ENCODE data around the gene RSPRY1.

Gene RSPRY1

DNA sequence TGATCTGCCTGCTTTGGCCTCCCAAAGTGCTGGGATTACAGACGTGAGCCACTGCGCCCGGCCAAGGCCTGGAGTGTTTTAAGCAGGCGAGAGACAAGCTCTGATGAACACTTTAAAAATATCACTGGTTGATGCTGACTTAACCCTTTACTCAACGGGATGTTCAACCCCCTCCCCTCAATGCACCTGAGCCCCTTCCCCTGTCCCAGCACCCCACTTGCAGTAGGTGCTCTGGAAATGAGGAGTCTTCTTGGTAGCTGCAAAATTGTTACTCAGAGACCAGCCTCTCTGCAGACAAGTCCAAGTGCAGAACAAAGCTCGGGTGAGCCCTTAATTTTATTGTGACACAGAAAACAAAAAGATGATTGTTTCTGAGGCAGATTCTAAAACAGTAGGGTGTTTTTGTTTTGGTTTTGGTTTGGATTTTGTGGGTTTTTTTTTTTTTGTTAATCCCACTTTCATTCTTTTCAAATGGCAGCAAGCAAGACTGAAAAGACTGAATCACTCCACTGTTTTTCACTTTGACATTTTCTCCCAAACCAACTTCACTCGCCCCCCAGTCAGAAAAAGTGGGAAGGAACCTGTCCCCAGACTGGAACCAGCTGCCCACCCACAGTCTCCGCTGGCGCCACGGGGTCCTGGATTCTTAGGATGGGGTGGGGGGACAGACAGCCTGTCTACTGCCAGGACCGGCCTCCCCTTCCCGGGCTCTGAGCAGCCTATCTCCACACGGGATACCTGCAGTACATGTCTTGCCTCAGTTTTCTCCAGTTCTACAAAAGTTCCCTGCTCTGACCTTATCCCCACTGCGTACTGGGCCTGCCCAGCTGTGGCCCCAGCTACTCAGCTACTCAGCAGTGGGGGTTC lies 103.5 kb downstream of the RSPRY1 start:
- in situ Hi-C loops (cut with MboI; ENCODE audit: low sequenced_read_pairs), result no loop called here

Data from HL-60/S4 (cell line).